GM21447 (cell line): ENCODE data around the gene ARL4D.
"Not testable (repeated sequence)": the region's sequence is repeated elsewhere in the genome, so short reads cannot be mapped to it uniquely, and the experiment has no call there.

Source experiments
- ATAC-seq: cut with Tn5 transposase; IDR thresholded peaks from one replicate; pipeline ENCODE4 v1.9.1; 2021; ENCODE audit not compliant: unreplicated experiment

The ARL4D gene

GRCh38 chr17:43393944-43394482 is 4.8 kb upstream of the ARL4D start:
- ATAC-seq: no peak

- not testable (repeated sequence) for ATAC-seq
Measured at GRCh38 chr17:43394696-43395095, 4.1 kb upstream of the ARL4D start.

GRCh38 chr17:43395165-43395564 is 3.6 kb upstream of the ARL4D start:
- ATAC-seq: no peak

- no peak for ATAC-seq
Measured at GRCh38 chr17:43396491-43397060, 2.2 kb upstream of the ARL4D start.

GRCh38 chr17:43399839-43400328 is 1.1 kb downstream of the ARL4D start:
- ATAC-seq: no peak

- ATAC-seq: no peak
Measured at GRCh38 chr17:43400943-43401717, 2.3 kb downstream of the ARL4D start.

- no peak for ATAC-seq
Measured at GRCh38 chr17:43402078-43402477, 3.3 kb downstream of the ARL4D start.

GRCh38 chr17:43402567-43402966 is 3.8 kb downstream of the ARL4D start:
- no peak for ATAC-seq

GRCh38 chr17:43403846-43404245 is 5.1 kb downstream of the ARL4D start:
- ATAC-seq: no peak

- no peak for ATAC-seq
Measured at GRCh38 chr17:43405861-43406260, 7.1 kb downstream of the ARL4D start.

- no peak for ATAC-seq
Measured at GRCh38 chr17:43406676-43407645, 8.2 kb downstream of the ARL4D start.

- ATAC-seq: no peak
Measured at GRCh38 chr17:43409131-43409530, 10.3 kb downstream of the ARL4D start.

- ATAC-seq: no peak
Measured at GRCh38 chr17:43410557-43411368, 12.0 kb downstream of the ARL4D start.

- no peak for ATAC-seq
Measured at GRCh38 chr17:43411369-43411677, 12.5 kb downstream of the ARL4D start.

GRCh38 chr17:43411749-43412148 is 13.0 kb downstream of the ARL4D start:
- no peak for ATAC-seq

- ATAC-seq: no peak
Measured at GRCh38 chr17:43412166-43412565, 13.4 kb downstream of the ARL4D start.

GRCh38 chr17:43416998-43417890 is 18.5 kb downstream of the ARL4D start:
- ATAC-seq: no peak

- ATAC-seq: no peak
Measured at GRCh38 chr17:43418441-43419374, 19.9 kb downstream of the ARL4D start.
